Stimulated activated CD4-positive, alpha-beta T cell treated with anti-CD3 and anti-CD28 coated beads, Interleukin-2, amount 100 ng/mL, for 4 hours (primary cell): ENCODE results near the gene F7.
"Not testable (repeated sequence)": the region's sequence is repeated elsewhere in the genome, so short reads cannot be mapped to it uniquely, and the experiment has no call there.

Experiments
- DNase-seq: peaks from one replicate; pipeline ENCODE4 v3.0.0-alpha.2; 2020; ENCODE audit warnings: low read depth

Gene F7

DNA sequence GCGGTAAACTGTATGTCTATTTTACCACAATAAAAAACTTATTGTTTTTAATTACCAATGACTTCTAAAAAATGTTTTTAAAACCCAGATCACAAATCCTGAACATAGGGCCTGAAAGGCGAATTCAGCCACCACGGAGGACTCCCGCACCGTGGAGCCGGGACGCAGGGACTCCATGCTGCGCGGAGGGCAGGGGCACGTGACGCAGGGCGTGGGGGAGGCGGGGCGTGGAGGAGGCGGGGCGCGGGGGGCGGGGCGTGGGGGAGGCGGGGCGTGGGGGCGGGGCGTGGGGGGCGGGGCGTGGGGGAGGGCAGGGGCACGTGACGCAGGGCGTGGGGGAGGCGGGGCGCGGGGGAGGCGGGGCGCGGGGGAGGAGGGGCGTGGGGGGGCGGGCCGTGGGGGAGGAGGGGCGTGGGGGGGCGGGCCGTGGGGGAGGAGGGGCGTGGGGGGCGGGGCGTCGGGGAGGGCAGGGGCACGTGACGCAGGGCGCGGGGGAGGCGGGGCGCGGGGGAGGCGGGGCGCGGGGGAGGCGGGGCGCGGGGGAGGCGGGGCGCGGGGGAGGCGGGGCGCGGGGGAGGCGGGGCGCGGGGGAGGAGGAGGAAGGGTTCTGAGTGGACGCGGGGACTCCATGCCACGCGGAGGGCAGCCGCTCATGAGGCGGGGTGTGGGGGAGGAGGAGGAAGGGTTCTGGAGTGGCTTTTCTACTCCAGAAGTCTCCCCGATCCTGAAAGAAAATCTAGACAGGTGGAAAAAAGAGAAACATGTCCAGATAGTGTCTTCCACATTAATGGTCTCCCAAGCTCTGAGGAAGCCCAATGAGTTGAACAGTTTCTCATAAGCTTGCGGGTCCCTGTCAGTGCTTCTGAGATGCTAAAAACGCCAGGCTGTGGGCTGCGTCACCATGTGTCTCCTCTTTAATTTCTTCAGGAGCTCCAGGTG, 48.5 kb downstream of the F7 start:
- peak; percentile 63 for DNase-seq

DNA sequence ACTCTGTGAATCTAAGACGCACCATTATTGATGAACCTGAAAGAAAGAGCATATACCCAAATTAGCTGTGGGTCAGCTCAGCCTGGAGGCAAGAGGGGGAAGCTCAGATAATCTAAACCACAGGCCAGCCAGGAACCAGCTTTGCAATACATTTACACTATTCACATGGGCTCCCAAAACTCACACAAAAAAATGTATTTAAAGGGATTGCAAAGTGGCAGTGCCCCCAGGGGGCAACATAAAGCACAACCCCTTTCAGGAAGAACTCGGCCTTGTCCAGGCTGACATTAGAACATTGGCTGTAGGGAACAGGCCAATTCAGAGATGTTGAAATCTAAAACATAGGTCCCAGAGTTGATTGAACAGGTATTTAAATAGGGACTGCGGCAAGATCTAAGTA, 49.6 kb downstream of the F7 start:
- no peak for DNase-seq

DNA sequence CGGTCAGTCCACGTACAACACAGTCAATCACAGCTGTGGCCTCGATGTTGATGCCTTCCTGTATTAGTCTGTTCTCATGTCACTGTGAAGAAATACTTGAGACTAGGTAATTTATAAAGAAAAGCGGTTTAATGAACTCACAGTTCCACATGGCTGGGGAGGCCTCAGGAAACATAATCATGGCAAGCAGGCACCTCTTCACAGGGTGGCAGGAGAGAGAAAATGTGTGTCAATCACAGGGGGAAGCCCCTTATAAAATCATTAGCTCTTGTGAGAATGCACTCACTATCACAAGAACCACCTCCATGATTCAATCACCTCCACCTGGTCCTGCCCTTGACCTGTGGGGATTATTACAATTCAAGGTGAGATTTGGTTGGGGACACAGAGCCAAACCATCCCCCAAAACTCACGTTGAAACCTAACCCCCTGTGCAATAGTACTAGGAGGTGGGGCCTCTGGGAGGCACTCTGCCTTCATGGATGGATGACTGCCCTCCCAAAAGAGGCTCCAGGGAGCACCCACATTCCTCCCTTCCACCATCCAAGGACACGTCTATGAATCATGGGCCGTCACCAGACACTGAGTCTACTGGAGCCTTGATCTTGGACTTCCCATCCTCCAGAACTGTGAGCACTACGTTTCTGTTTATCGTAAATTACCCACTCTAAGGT, 50.5 kb downstream of the F7 start:
- DNase-seq: no peak

DNA sequence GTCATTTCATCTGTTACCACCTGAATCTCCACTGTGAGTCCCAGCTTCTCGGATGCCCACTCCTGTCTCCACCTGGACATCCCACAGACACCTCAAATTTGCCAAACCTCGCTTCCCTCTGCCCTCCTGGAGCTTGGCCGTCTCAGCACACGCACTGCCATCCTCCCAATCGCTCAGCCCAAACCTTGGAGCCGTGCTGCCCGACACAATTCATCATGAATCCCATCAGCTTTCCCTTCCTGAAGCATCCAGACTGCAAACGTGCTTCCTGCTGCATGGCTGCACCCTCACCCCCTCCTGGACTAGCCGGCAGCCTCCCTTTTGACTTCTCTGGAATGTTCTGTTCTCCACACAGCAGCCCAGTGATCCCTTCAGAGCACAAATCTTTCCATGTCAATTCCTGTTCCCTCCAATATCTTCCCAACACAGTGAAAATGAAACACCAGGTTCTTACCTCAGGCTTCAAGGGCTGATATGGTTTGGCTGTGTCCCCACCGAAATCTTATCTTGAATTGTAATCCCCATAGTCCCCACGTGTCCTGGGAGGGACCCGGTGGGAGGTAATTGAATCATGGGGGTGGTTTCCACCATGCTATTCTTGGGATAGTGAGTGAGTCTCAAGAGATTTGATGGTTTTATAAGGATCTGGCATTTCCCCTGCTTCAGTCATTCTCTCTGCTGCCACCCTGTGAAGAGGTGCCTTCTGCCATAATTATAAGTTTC, 51.8 kb downstream of the F7 start:
- DNase-seq: no peak

DNA sequence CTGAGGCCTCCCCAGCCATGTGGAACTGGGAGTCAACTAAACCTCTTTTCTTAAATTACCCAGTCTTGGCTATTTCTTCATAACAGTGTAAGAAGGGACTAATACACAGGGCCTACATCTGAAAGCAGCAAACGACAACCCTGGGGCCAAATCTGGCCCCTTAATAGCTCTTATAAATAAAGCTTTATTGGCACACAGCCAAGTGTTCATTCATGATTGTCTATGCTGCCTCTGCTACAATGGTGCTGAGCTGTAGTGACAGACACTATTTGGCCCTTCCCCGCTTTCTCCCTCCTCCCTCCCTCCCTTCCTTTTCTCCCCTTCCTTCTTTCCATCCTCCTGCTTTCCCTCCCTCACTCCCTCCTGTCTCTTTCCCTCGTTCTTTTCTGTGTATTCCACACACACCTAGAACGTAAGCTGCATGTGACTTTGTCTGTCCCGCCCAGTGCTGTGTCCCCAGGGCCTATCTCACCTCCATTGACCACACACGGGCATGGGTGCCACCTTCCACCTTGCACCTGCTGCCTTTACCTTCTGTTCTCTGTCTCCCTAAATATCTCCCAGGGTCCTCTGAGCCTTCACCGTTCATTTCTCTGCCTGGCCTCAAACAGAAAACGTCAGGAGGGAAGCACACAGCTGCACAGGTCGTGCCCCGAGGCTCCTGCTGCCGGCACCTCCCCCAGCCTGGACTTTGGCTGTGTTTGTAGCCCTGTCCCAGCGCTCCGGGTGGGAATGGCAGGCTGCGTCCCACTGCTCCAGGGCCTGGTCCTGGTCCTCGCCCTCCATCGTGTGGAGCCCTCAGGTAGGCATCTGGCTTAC, 52.5 kb downstream of the F7 start, which contains the start of gene PROZ:
Gene PROZ (plus strand): TSS at position 720 of the 819 bp plus-strand sequence. CDS start 13 bp downstream, at position 733.
- DNase-seq: no peak

DNA sequence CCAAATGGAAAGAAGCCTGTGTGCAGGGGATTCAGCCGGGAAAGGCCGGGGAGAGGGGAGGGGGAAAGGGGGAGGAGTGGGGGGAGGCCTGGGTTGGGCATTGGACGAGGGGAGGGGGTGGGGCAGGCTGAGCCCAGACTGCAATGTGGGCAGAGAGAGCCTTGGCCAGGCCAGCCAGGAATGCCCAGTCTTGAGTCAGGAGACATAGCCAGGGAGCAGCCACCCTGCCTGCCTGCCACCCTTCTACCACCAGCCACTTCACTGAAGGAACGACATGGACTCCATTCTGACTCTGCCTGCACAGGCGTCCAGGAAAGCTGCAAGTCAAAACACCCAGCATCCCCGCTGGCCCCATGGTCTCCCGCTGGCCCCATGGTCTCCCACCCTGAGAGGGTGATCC, 53.4 kb downstream of the F7 start:
- DNase-seq: no peak

DNA sequence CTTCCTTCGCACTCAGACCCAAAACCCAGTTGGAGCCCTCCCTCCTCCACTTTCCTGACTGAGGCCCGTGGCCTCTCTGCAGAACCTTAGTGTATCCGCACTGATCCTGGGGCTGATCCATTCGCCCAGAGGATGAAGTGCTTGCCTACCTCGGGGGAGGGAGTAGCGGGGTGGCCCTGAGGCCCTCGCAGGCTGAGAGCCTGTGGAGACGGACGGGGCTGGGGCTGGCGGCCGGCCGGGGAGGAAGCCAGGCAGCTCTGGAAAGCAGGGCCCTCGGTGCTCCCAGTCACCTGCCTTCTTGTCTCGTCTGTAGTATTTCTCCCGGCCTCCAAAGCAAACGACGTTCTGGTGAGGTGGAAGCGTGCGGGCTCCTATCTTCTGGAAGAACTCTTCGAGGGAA, 54.1 kb downstream of the F7 start:
- DNase-seq: no peak

DNA sequence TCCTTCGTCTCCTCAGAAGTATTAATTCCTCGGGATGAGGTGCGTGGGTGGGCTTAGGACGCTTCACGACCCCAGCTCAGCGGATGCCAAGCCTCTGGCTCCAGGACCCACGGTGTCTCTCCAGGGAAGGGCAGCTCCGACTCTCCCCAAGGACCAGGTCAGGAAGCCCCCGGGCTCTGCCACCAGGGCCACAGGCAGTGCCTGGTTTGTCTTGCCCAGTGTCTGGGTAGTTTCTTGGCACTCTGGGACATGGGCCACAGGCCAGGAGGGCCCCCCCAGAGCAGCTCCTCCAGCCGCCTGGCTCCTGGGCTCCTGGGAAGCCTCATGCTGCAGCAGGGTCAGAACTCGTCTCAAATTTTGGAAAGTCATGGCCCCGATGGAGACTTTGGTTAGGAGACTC, 55.4 kb downstream of the F7 start:
- no peak for DNase-seq

DNA sequence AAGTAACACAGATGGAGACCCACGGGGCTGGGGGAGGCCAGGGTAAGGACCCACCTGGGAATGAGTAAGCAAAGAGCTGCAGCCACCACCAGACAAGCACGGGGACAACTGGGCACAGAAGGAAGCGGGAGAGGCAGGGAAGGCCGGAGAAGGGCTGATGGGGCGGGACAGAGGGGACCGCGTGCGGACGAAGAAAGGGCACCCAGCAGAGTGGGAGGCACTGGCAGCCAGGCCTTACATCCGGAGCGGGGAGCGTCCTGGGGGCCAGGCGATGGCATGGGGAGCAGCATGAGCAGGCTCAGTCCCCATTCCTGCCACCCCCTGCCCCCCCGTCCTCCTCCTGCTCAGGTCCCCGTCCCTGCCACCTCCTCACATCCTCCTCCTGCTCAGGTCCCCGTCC, 55.8 kb downstream of the F7 start:
- DNase-seq: no peak

DNA sequence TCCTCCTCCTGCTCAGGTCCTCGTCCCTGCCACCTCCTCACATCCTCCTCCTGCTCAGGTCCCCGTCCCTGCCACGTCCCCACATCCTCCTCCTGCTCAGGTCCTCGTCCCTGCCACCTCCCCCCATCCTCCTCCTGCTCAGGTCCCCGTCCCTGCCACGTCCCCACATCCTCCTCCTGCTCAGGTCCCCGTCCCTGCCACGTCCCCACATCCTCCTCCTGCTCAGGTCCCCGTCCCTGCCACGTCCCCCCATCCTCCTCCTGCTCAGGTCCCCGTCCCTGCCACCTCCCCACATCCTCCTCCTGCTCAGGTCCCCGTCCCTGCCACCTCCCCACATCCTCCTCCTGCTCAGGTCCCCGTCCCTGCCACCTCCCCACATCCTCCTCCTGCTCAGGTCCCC, 56.4 kb downstream of the F7 start:
- not testable (repeated sequence) for DNase-seq

DNA sequence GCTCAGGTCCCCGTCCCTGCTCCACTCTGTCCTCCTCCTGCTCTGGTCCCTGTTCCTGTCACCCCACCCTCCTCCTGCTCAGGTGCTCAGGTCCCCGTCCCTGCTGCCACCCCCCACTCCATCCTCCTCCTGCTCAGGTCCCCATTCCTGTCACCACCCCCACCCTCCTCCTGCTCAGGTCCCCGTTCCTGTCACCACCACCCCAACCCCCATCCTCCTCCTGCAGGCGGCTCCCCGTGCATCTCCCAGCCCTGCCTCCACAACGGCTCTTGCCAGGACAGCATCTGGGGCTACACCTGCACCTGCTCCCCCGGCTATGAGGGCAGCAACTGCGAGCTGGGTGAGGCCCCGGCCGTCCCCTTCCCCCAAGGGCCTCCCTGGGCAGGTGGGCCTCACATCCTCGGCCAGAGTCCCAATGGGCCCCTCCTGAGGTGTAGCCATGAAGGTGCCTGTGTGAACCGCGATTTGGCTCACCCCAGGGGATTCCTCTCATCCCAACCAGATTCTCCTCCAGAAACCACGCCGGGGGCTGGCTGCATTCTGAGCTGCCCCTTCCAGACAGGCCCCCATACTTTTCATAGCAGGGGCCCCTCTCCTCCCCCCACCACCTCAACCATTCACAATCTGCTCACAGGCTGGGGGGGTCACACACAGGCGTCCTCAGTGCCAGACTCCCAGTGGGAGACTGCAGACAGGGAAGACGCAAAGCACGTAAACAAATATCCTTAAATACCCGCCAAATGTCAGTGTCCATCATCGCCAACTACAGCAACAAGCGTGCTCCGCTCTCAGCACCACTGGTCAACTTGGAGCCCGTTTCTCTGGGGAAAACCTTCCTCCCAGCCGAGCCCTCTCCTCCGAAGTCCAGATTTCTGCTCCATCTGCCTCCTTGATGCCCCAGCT, 57.4 kb downstream of the F7 start:
- DNase-seq: no peak

DNA sequence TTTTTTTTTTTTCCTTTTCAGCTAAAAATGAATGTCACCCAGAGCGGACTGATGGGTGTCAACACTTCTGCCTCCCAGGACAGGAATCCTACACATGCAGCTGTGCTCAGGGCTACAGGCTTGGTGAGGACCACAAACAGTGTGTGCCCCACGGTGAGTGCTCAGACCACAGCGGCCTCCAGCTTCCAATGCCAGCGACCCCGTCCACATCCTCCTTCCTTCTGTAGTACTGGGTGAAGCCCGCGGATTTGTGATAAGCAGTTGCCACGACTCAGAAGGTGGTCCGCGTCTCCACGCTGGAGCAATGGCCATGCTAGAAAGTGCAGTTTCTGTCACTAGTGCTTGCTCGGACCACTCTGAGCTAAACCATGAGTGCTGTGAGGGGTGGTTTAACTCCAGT, 58.9 kb downstream of the F7 start:
- DNase-seq: no peak

DNA sequence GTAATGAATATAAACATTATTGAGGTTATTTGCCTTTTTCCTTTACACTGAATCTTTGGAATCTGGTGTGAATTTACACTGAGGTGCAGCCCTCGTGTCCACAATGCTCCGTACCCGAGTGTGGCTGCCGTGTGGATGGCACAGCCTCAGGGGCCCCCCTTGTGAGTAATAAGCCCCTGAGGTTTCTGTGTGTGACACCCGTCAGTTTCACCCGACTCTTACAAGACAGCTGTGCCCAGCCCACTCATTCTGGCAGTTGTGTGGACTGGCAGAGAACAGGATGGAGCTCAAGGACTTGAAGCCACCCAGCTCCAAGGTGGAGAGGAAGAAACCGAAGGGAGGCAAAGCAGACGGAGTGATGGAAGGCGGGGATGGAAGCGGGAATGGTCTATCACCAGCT, 60.7 kb downstream of the F7 start:
- no peak for DNase-seq

DNA sequence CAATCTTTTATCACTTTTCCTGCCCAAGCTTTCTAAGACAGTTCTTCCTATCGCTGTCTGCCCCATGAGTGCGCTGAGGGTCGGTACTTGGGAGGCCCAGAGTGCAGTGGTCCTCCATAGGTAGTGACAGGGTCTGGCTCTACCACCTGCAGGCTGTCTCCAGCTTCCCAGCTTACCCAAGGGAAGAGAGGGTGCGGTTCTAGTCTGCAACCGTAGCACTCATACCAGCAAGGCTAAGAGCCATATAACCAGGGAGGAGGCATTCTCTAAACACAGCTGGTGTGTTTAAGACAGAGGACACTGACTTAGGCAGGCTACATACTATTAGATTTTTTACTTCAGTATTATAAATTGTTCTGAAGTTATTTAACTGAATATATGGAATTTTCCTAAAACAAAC, 61.1 kb downstream of the F7 start:
- DNase-seq: no peak

DNA sequence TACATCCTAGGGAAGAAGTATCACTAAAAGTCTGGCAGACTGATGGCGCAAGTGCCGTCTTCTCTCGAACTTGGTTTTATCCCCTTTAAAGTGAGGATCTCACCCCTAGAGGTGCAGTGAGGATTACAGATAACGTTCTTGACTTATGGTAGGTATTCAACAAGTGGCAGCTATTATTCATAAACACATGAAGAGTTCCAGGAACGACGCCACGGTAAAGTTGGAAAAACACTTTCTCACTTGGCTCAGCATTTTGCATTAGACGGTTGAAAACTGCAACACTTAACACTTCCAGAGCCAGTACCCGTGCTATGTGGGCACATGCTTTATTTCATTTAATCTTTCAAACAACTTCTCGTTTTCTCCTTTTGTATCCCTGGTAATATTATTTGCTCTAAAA, 61.6 kb downstream of the F7 start:
- no peak for DNase-seq

DNA sequence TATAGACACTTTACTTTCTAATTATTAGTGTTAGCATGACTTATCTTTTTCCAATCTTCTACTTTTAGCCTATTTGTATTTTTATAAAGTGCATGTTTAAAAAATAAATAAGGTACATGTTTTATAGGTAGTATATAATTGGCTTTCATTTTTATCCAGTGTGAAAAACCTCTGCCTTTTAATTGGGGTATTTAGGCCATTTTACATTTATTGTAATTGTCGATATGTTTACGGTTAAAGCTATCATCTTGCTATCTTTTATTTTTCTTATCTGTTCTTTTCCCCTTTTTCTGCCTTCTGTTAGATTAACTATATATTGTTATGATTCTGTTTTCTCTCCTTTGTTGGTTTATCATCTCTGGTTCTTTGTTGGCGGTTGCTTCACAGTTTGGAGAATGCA, 62.0 kb downstream of the F7 start:
- DNase-seq: no peak

DNA sequence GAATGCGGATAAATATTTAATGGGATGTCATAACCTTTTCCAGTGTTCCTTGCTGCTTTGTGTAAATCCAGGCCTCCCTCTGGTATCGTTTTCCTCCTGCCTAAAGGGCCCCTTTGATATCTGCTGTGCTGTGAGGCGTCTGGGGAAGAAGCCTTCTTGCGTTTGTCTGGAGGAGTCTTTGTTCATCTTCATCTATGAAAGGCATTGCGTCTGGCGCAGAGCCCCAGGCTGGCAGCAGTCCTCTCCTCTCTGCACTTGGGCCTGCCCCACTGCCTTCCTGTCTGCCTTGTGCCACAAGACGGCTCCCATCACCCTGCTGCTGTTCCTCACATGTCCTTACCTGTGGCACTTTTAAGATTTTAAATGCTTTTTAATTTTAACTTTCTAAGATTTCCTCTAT, 62.6 kb downstream of the F7 start:
- DNase-seq: no peak

DNA sequence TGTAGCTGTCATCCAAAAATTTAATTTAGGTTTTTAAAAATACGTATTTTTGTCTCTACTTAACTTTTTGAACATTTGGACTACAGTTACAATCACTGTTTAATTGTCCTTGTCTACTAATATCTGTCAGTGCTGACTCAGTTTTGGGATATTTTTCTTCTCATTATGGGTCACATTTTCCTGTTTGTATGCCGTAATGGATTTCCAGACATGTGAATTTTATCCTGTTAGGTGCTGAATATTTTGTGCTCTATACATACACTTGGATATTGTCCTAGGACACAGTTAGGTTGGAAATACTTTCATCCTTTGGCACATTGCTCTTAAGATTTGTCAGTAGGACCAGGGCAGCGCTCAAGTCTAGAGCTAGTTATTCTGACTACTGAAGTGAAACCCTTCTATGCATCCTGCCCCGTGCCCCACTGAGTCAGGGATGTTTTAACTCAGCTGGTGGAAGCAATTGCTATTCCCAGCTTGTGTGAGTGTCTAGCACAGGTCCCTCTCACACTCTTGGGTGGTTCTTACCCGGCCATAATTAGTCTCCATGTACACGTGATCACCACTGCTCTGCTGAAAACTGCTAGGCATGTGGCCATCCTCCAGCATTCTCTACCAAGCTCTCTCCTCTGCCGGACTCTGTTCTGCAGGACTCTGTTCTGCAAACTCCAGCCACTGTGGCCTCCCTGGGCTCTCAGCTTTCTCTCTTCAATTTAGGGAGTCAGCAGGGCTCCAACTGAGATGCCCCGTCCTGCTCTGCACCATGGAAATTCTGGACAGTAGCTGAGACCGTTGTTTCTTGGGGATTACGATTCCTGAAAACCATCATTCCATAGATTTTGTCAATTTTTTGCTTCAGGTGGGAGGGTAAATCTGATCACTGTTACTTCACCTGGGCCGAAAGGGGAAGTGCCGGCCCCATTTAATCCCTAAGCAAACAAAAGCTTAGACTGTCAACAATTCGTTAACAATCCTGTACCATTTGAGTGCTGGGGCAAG, 64.0 kb downstream of the F7 start:
- no peak for DNase-seq
